Lower leg skin (tissue), 4 donors: Measurements from ENCODE around the gene FRS3. TPM values are rescaled to one million over a fixed set of nuclear protein-coding genes. Genes with fewer than 3 reads are reported as not detected.

Experiments
- DNase-seq, 2 donors: peaks; one replicate each; pipeline ENCODE4 v3.0.0-alpha.2; 2019; ENCODE audit warnings: low spot score in 2 of 2
- H3K4me3 ChIP-seq: fragments of 200-600 bp; sonication (generic); 2 replicates; pipeline ENCODE4 v1.5.1; 2017; ENCODE audit warnings: mild to moderate bottlenecking, low read depth; ENCODE audit not compliant: poor library complexity, severe bottlenecking
- CTCF ChIP-seq, 3 donors: fragments of 450-650 bp; IDR thresholded peaks; one replicate each; pipeline ENCODE4 v1.5.1; 2016; ENCODE audit warnings: antibody characterized with exemption in 3 of 3, mild to moderate bottlenecking in 3 of 3, moderate library complexity in 2 of 3
- POLR2A ChIP-seq, 2 donors: fragments of 450-650 bp; IDR thresholded peaks; one replicate each; pipeline ENCODE4 v1.6.1; 2016 to 2017; ENCODE audit warnings: antibody characterized with exemption in 2 of 2, mild to moderate bottlenecking in 1 of 2, moderate library complexity in 1 of 2
- WGBS, 2 donors: methylation state at CpG; one replicate each; pipeline ENCODE4 v1.1.5; 2018; 5-methylcytosine and 5-hydroxymethylcytosine counted together
- intact Hi-C: fragments of 100-400 bp; cut with DNase I; formaldehyde crosslinking; loops from one replicate; pipeline ENCODE4 v1.15.0; 2023; ENCODE audit warnings: low total_unique reads
- total RNA-seq, 4 donors: library from RNA; depleted of rRNA; stranded (reverse); fragments of >200 nt; gene quantifications; one replicate each; pipeline ENCODE4 v1.1.0, GENCODE V29; 2016

FRS3 gene
- total RNA-seq, 4 donors from 2014 or later, result 0.79 to 4.2 (median 2.4) TPM

DNA sequence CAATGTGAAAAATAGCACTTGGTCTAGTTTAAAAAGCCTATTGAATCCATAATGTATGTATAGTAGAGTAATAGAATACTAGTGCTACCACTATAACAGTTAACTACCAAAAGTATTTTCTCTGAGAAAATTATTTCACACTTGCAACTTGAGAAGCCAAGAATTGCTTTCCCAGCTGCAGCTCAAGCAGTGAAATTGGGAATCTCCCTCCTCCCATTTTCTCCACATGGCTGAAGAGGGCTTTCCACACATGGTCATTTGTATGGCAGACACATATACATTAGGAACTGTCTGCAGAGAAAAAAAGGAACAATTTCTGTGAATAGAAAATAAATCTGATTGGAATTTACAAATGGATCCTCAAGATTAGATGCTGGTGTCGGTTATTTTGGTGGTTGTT, 42.3 kb upstream of the FRS3 start:
- DNase-seq, result no peak
- H3K4me3 ChIP-seq, result no peak overlapping the region
- no peak for TF ChIP-seq CTCF (IDR thresholded peaks at IDR 0.05)
- TF ChIP-seq POLR2A (IDR thresholded peaks at IDR 0.05), result no peak
- intact Hi-C loops, result no loop called here
- WGBS, 2 donors, result 92 to 100% methylated on average over 1 of the region's 1 CpG

DNA sequence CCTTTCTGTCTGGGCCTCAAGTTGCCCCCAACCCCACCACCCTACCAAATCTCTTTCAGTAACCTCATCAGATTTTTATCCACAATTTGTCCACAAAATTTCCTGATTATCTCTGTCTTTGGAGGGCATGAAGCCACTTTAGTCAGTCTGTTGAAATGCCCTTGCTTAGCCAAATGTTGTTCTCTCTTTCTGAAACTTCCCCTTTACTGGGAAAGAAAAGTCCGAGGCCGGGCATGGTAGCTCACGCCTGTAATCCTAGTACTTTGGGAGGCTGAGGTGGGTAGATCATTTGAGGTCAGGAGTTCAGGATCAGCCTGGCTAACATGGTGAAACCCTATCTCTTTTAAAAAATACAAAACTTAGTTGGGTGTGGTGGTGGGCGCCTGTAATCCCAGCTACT, 41.6 kb upstream of the FRS3 start:
- intact Hi-C loops, result no loop called here
- TF ChIP-seq POLR2A (IDR thresholded peaks at IDR 0.05), result no peak
- TF ChIP-seq CTCF (IDR thresholded peaks at IDR 0.05), result no peak
- 82 to 95% methylated on average over 4 of the region's 4 CpGs for WGBS, 2 donors
- H3K4me3 ChIP-seq, result no peak overlapping the region
- DNase-seq, result no peak

DNA sequence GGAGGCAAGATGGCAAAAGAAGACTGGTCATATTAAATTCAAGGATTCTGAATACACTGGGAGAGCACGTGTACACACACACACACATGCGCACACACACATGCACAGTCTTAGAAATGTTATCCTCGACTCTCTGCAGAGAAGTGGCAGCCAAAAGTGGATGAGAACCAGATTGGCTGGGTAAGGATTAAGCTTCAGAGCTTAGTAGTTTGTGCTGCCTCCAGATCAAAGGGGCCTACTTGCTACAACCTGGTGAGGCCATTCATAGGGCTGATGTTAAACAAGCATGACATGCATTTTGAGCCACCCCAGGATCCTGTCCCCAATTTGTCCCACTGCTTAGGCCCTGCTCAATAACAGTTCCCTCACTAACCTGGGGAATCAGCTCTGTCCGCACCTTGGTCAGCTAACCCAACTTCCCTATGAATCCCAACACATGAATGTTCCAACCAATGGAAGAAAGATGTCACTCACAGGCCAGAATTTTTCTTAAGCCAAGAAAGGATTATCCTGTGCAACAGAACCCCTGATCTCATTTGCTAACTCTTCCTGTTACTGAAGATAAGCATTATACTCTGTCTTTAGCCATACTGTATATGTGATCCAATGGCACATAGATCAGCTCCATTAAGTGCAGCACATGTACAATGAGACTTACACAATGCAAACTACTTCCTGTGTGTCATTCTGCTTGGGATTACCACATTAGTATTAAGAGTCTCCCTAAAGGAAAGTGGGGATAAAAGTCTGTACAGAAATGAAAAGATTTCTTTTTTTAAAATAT, 38.8 kb upstream of the FRS3 start:
- intact Hi-C loops, result no loop called here
- DNase-seq, result no peak
- TF ChIP-seq CTCF (IDR thresholded peaks at IDR 0.05) (no peak), POLR2A (IDR thresholded peaks at IDR 0.05) (no peak)
- 73 to 76% methylated on average over 4 of the region's 4 CpGs for WGBS, 2 donors
- no peak overlapping the region for H3K4me3 ChIP-seq

- intact Hi-C loops, result no loop called here
- no peak overlapping the region for H3K4me3 ChIP-seq
- WGBS, 2 donors, result 100% methylated on average over 1 of the region's 1 CpG
- TF ChIP-seq POLR2A (IDR thresholded peaks at IDR 0.05) (no peak), CTCF (IDR thresholded peaks at IDR 0.05) (no peak)
- no peak for DNase-seq
Measured at GRCh38 chr6:41815587-41815986, 35.9 kb upstream of the FRS3 start.

GRCh38 chr6:41814629-41815028, 34.9 kb upstream of the FRS3 start:
- intact Hi-C loops, result no loop called here
- no peak overlapping the region for H3K4me3 ChIP-seq
- 63 to 64% methylated on average over 4 of the region's 4 CpGs for WGBS, 2 donors
- no peak for TF ChIP-seq CTCF (IDR thresholded peaks at IDR 0.05)
- TF ChIP-seq POLR2A (IDR thresholded peaks at IDR 0.05), result no peak
- no peak for DNase-seq

DNA sequence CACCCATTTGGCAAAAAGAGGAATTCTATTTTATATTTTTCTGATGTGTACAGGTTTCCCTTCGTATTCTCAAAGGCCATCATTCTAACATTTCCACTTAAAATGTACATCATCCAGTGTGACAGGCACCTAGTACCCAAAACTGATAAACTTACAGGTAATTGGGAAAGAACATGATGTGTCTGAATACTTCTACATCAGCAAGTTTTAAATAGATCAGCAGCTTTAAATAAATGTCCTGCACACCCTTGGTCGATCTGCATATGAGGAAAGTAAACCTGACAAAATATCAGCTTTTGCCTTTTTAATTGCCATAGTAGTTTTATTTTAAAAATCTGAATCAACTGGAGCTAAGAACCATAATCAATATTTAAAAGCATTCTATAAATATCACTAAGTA, 34.3 kb upstream of the FRS3 start:
- WGBS, 2 donors, result 90 to 91% methylated on average over 2 of the region's 2 CpGs

More for the DNA sequence above, 34.3 kb upstream of the FRS3 start:
- TF ChIP-seq POLR2A (IDR thresholded peaks at IDR 0.05), result no peak
- no peak for TF ChIP-seq CTCF (IDR thresholded peaks at IDR 0.05)
- DNase-seq, result no peak
- H3K4me3 ChIP-seq, result no peak overlapping the region
- intact Hi-C loops, result no loop called here
